GM18873 (cell line): ENCODE measurements around the gene VAPA.

Experiments
- ATAC-seq: cut with Tn5 transposase; IDR thresholded peaks from one replicate; pipeline ENCODE4 v1.9.1; 2021; ENCODE audit warnings: mild to moderate bottlenecking, moderate library complexity, moderate number of reproducible peaks; ENCODE audit not compliant: unreplicated experiment, low FRiP score

Gene VAPA

GRCh38 chr18:9993521-9994025, 79.8 kb downstream of the VAPA start:
- ATAC-seq, result no peak

GRCh38 chr18:9994026-9994570, 80.3 kb downstream of the VAPA start:
- no peak for ATAC-seq

GRCh38 chr18:9994701-9995235, 81.0 kb downstream of the VAPA start:
- ATAC-seq, result no peak

GRCh38 chr18:9995631-9996030, 81.8 kb downstream of the VAPA start:
- no peak for ATAC-seq

GRCh38 chr18:9996094-9996493, 82.3 kb downstream of the VAPA start:
- ATAC-seq, result no peak

GRCh38 chr18:9997711-9998110, 83.9 kb downstream of the VAPA start:
- ATAC-seq, result no peak

- ATAC-seq, result no peak
These were observed 84.5 kb downstream of the VAPA start for GRCh38 chr18:9998330-9998729.

- ATAC-seq, result no peak
These were observed 88.5 kb downstream of the VAPA start for GRCh38 chr18:10002280-10002679.

- no peak for ATAC-seq
These were observed 89.5 kb downstream of the VAPA start for GRCh38 chr18:10003281-10003680.

GRCh38 chr18:10003866-10004265, 90.0 kb downstream of the VAPA start:
- no peak for ATAC-seq

- ATAC-seq, result no peak
These were observed 92.6 kb downstream of the VAPA start for GRCh38 chr18:10006311-10006893.

- no peak for ATAC-seq
These were observed 94.3 kb downstream of the VAPA start for GRCh38 chr18:10008006-10008647.
